Calu3 (cell line): Measurements from ENCODE around the gene MZF1. TPM values are rescaled to one million over a fixed set of nuclear protein-coding genes. Genes with fewer than 3 reads are reported as not detected.

Source experiments
- BruUV-seq: library from RNA; stranded (reverse); fragments of 400-500 nt; replicated peaks from 2 replicates; lab custom pipeline; 2021; lab: Mats Ljungman, UMichigan
- CTCF ChIA-PET: fragments of 300-600 bp; sonication (Branson Sonifier 250); formaldehyde crosslinking; loops from one replicate; lab custom pipeline; 2022; ENCODE audit warnings: antibody characterized with exemption; lab: Charles Lee
- DNase-seq: peaks from one replicate; pipeline ENCODE4 v3.0.0; 2022
- H3K27ac Mint-ChIP-seq: one replicate; pipeline ENCODE4 v1.8.0; 2022; ENCODE audit warnings: mixed read lengths; ENCODE audit not compliant: unreplicated experiment
- H3K27me3 Mint-ChIP-seq: one replicate; pipeline ENCODE4 v1.8.0; 2022; ENCODE audit warnings: mixed read lengths; ENCODE audit not compliant: unreplicated experiment
- H3K36me3 Mint-ChIP-seq: one replicate; pipeline ENCODE4 v1.8.0; 2022; ENCODE audit warnings: mild to moderate bottlenecking, moderate library complexity, mixed read lengths; ENCODE audit not compliant: insufficient read depth, unreplicated experiment
- H3K4me1 Mint-ChIP-seq: one replicate; pipeline ENCODE4 v1.8.0; 2022; ENCODE audit warnings: mild to moderate bottlenecking, low read depth, mixed read lengths; ENCODE audit not compliant: unreplicated experiment
- H3K4me3 Mint-ChIP-seq: one replicate; pipeline ENCODE4 v1.8.0; 2022; ENCODE audit warnings: mild to moderate bottlenecking, low read depth, moderate library complexity, mixed read lengths; ENCODE audit not compliant: unreplicated experiment
- H3K9me3 Mint-ChIP-seq: one replicate; pipeline ENCODE4 v1.8.0; 2022; ENCODE audit warnings: low read depth, mixed read lengths; ENCODE audit not compliant: unreplicated experiment
- CTCF ChIP-seq: fragments of 200-600 bp; IDR thresholded peaks from one replicate; pipeline ENCODE4 v1.8.0; 2022; ENCODE audit warnings: antibody characterized with exemption; ENCODE audit not compliant: unreplicated experiment
- intact Hi-C: fragments of 100-400 bp; cut with micrococcal nuclease; formaldehyde crosslinking; loops from one replicate; pipeline ENCODE4 v1.10.0; 2022; ENCODE audit not compliant: unreplicated experiment
- total RNA-seq: library from RNA; stranded (reverse); gene quantifications from 2 replicates; pipeline ENCODE4 v1.2.3, GENCODE V29; 2022

MZF1 gene
- total RNA-seq, 1 experiment from 2014 or later: 31.8 TPM

GRCh38 chr19:58548859-58549663, 24.1 kb downstream of the MZF1 start:
- Mint-ChIP-seq H3K4me3 (no peak overlapping the region), H3K4me1 (peaks cover 26% of the 10 kb centered on the region), H3K9me3 (no peaks in the 10 kb centered on the region), H3K27me3 (no peaks in the 10 kb centered on the region), H3K36me3 (peaks cover 88% of the 10 kb centered on the region), H3K27ac (no peak overlapping the region)
- no TSS peak for BruUV-seq
- no peak for TF ChIP-seq CTCF
- intact Hi-C loops: no loop called here
- CTCF ChIA-PET: no interaction called here
- no peak for DNase-seq

- Mint-ChIP-seq H3K9me3 (no peaks in the 10 kb centered on the region), H3K4me1 (peaks cover 17% of the 10 kb centered on the region), H3K4me3 (no peak overlapping the region), H3K36me3 (peaks cover 85% of the 10 kb centered on the region), H3K27me3 (peaks cover 10% of the 10 kb centered on the region), H3K27ac (no peak overlapping the region)
- intact Hi-C loops: no loop called here
- CTCF ChIA-PET: no interaction called here
- BruUV-seq: TSS peak; percentile 8
- DNase-seq: no peak
- TF ChIP-seq CTCF: no peak
These were observed 25.5 kb downstream of the MZF1 start for GRCh38 chr19:58547323-58548312.

GRCh38 chr19:58546019-58546530, 27.1 kb downstream of the MZF1 start:
- Mint-ChIP-seq H3K4me3 (peak overlapping the region; percentile 96), H3K27ac (peak overlapping the region; percentile 93), H3K9me3 (no peaks in the 10 kb centered on the region), H3K4me1 (peaks cover 17% of the 10 kb centered on the region), H3K36me3 (peaks cover 77% of the 10 kb centered on the region), H3K27me3 (peaks cover 23% of the 10 kb centered on the region)
- DNase-seq: no peak
- CTCF ChIA-PET: no interaction called here
- intact Hi-C loops: no loop called here
- BruUV-seq: no TSS peak
- no peak for TF ChIP-seq CTCF

DNA sequence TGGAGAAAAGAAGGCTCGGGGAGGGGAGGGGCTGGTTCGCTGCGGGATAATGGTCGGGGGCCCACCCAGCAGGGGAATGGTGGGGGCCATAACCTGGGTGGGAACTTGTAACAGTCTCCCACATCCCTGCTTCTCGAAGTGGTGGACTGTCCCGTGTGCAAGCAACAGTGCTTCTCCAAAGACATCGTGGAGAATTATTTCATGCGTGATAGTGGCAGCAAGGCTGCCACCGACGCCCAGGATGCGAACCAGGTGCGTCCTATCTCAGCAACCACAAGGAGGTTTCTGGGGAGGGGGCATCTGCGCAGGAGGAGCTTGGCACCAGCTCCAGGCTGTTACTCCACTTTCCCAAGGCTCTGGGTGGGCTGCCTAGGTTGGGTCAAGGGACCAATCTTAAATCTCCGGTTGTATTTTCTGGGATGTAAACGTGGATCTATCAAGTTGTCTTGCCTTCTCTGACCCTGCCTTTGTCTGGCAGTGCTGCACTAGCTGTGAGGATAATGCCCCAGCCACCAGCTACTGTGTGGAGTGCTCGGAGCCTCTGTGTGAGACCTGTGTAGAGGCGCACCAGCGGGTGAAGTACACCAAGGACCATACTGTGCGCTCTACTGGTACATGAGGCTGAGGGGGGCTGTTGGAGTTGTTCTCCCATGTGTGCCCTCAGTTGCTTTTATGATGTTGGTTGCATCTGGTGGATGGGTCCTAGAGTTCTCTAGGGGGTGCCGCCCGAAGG, 27.7 kb downstream of the MZF1 start:
- DNase-seq: no peak
- Mint-ChIP-seq H3K27ac (peak overlapping the region; percentile 93), H3K4me1 (peaks cover 17% of the 10 kb centered on the region), H3K9me3 (no peaks in the 10 kb centered on the region), H3K27me3 (peaks cover 30% of the 10 kb centered on the region), H3K36me3 (peaks cover 71% of the 10 kb centered on the region), H3K4me3 (peak overlapping the region; percentile 96)
- no peak for TF ChIP-seq CTCF
- BruUV-seq: TSS peak; percentile 49
- CTCF ChIA-PET: interaction anchor here (0.6 kb wide), 1 partner anchor 86 kb away, joined by 6 read pairs; no protein-coding TSS in a partner anchor
- intact Hi-C loops: loop anchor here (2.0 kb wide), 1 partner anchor 27 kb away; the partner anchor contains the start of gene MZF1
